Measurements from ENCODE around the gene NUDT8. TPM values are rescaled to one million over a fixed set of nuclear protein-coding genes. Genes with fewer than 3 reads are reported as not detected.
"Not testable (repeated sequence)": the region's sequence is repeated elsewhere in the genome, so short reads cannot be mapped to it uniquely, and the experiment has no call there.

The NUDT8 gene
- total RNA-seq, 1 donor from 2014 or later: 14.2 TPM

GRCh38 chr11:67626970-67627369, 2.8 kb downstream of the NUDT8 start:
- no peak for TF ChIP-seq CTCF (IDR thresholded peaks at IDR 0.05; ENCODE audit: insufficient read depth, low read length, severe bottlenecking)
- H3K27me3 ChIP-seq (ENCODE audit: control insufficient read depth, insufficient read depth, low read length): no peaks in the 10 kb centered on the region
- H3K36me3 ChIP-seq (ENCODE audit: control insufficient read depth, insufficient read depth, low read length): no peaks in the 10 kb centered on the region
- DNase-seq (ENCODE audit: low read depth) (no peak), FAIRE-seq (no peak)
- no peak overlapping the region for H3K4me3 ChIP-seq (ENCODE audit: low read depth, low read length)

- not testable (repeated sequence) for H3K36me3 ChIP-seq (ENCODE audit: control insufficient read depth, insufficient read depth, low read length); FAIRE-seq; H3K4me3 ChIP-seq (ENCODE audit: low read depth, low read length); H3K27me3 ChIP-seq (ENCODE audit: control insufficient read depth, insufficient read depth, low read length); DNase-seq (ENCODE audit: low read depth)
Observed at GRCh38 chr11:67626131-67626833, 3.5 kb downstream of the NUDT8 start.

DNA sequence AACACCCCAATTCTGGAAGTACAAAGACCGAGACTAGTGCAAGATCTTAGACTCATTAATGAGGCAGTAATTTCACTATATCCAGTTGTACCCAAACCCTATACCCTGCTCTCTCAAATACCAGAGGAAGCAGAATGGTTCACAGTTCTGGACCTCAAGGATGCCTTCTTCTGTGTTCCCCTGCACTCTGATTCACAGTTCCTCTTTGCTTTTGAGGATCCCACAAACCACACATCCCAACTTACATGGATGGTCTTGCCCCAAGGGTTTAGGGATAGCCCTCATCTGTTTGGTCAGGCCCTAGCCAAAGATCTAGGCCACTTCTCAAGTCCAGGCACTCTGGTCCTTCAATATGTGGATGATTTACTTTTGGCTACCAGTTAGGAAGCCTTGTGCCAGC, 5.9 kb downstream of the NUDT8 start:
- H3K4me3 ChIP-seq (ENCODE audit: low read depth, low read length); H3K36me3 ChIP-seq (ENCODE audit: control insufficient read depth, insufficient read depth, low read length); H3K27me3 ChIP-seq (ENCODE audit: control insufficient read depth, insufficient read depth, low read length); DNase-seq (ENCODE audit: low read depth); FAIRE-seq: not testable (repeated sequence)

- FAIRE-seq; H3K27me3 ChIP-seq (ENCODE audit: control insufficient read depth, insufficient read depth, low read length); DNase-seq (ENCODE audit: low read depth); H3K36me3 ChIP-seq (ENCODE audit: control insufficient read depth, insufficient read depth, low read length); H3K4me3 ChIP-seq (ENCODE audit: low read depth, low read length): not testable (repeated sequence)
Observed at GRCh38 chr11:67622905-67623304, 6.8 kb downstream of the NUDT8 start.

GRCh38 chr11:67621928-67622327, 7.8 kb downstream of the NUDT8 start:
- not testable (repeated sequence) for DNase-seq (ENCODE audit: low read depth); H3K4me3 ChIP-seq (ENCODE audit: low read depth, low read length); H3K36me3 ChIP-seq (ENCODE audit: control insufficient read depth, insufficient read depth, low read length); H3K27me3 ChIP-seq (ENCODE audit: control insufficient read depth, insufficient read depth, low read length); FAIRE-seq

GRCh38 chr11:67620621-67621020, 9.1 kb downstream of the NUDT8 start:
- not testable (repeated sequence) for DNase-seq (ENCODE audit: low read depth); H3K27me3 ChIP-seq (ENCODE audit: control insufficient read depth, insufficient read depth, low read length); FAIRE-seq

GRCh38 chr11:67619683-67620618, 9.8 kb downstream of the NUDT8 start:
- not testable (repeated sequence) for FAIRE-seq; DNase-seq (ENCODE audit: low read depth); H3K36me3 ChIP-seq (ENCODE audit: control insufficient read depth, insufficient read depth, low read length); H3K27me3 ChIP-seq (ENCODE audit: control insufficient read depth, insufficient read depth, low read length); H3K4me3 ChIP-seq (ENCODE audit: low read depth, low read length)

More at GRCh38 chr11:67620621-67621020, 9.1 kb downstream of the NUDT8 start:
- not testable (repeated sequence) for H3K4me3 ChIP-seq (ENCODE audit: low read depth, low read length); H3K36me3 ChIP-seq (ENCODE audit: control insufficient read depth, insufficient read depth, low read length)

GRCh38 chr11:67618901-67619659, 10.7 kb downstream of the NUDT8 start:
- not testable (repeated sequence) for FAIRE-seq; H3K4me3 ChIP-seq (ENCODE audit: low read depth, low read length); H3K36me3 ChIP-seq (ENCODE audit: control insufficient read depth, insufficient read depth, low read length); DNase-seq (ENCODE audit: low read depth); H3K27me3 ChIP-seq (ENCODE audit: control insufficient read depth, insufficient read depth, low read length)
